NOMO-1 treated with dmso at 0.1 percent for 144 hours (cell line): ENCODE data around the gene PDGFD.

Experiments
- DNase-seq: peaks from one replicate; lab custom pipeline; 2025; ENCODE audit not compliant: unreplicated experiment; lab: John Stamatoyannopoulos, UW

Gene PDGFD

GRCh38 chr11:104095791-104096190 is 68.2 kb downstream of the PDGFD start:
- DNase-seq = no peak

GRCh38 chr11:104094576-104094975 is 69.4 kb downstream of the PDGFD start:
- DNase-seq = no peak

GRCh38 chr11:104093426-104094280 is 70.3 kb downstream of the PDGFD start:
- no peak for DNase-seq

GRCh38 chr11:104092744-104093143 is 71.2 kb downstream of the PDGFD start:
- DNase-seq = no peak

GRCh38 chr11:104091281-104092096 is 72.5 kb downstream of the PDGFD start:
- no peak for DNase-seq

GRCh38 chr11:104090767-104091166 is 73.2 kb downstream of the PDGFD start:
- DNase-seq = no peak

GRCh38 chr11:104089481-104089880 is 74.5 kb downstream of the PDGFD start:
- no peak for DNase-seq

- DNase-seq = no peak
Measured at GRCh38 chr11:104086621-104087020, 77.3 kb downstream of the PDGFD start.

GRCh38 chr11:104078995-104079394 is 85.0 kb downstream of the PDGFD start:
- no peak for DNase-seq

GRCh38 chr11:104078245-104078644 is 85.7 kb downstream of the PDGFD start:
- DNase-seq = peak; percentile 19

GRCh38 chr11:104076455-104076854 is 87.5 kb downstream of the PDGFD start:
- no peak for DNase-seq

- peak; percentile 12 for DNase-seq
Measured at GRCh38 chr11:104075706-104076105, 88.2 kb downstream of the PDGFD start.

- DNase-seq = no peak
Measured at GRCh38 chr11:104075091-104075490, 88.9 kb downstream of the PDGFD start.

- peak; percentile 82 for DNase-seq
Measured at GRCh38 chr11:104073950-104074705, 89.8 kb downstream of the PDGFD start.

- DNase-seq = no peak
Measured at GRCh38 chr11:104067534-104067933, 96.4 kb downstream of the PDGFD start.

- no peak for DNase-seq
Measured at GRCh38 chr11:104064034-104064630, 99.8 kb downstream of the PDGFD start.

- peak; percentile 67 for DNase-seq
Measured at GRCh38 chr11:104061853-104062521, 102.0 kb downstream of the PDGFD start.

GRCh38 chr11:104060820-104061219 is 103.1 kb downstream of the PDGFD start:
- peak; percentile 56 for DNase-seq

GRCh38 chr11:104060004-104060794 is 103.7 kb downstream of the PDGFD start:
- no peak for DNase-seq

GRCh38 chr11:104058680-104059079 is 105.3 kb downstream of the PDGFD start:
- no peak for DNase-seq
